Stimulated activated CD8-positive, alpha-beta memory T cell treated with anti-CD3 and anti-CD28 coated beads, Interleukin-12 subunit alpha, Interleukin-12 subunit beta, amount 100 ng/mL, for 4 hours (primary cell): ENCODE data around the gene FBXO34.
"Not testable (repeated sequence)": the region's sequence is repeated elsewhere in the genome, so short reads cannot be mapped to it uniquely, and the experiment has no call there.

Source experiments
- DNase-seq: peaks from one replicate; pipeline ENCODE4 v3.0.0-alpha.2; 2020; ENCODE audit warnings: low read depth

Gene FBXO34

GRCh38 chr14:55348766-55349453, 77.7 kb downstream of the FBXO34 start:
- DNase-seq, result no peak

GRCh38 chr14:55349565-55349964, 78.3 kb downstream of the FBXO34 start:
- no peak for DNase-seq

- DNase-seq, result no peak
These were observed 79.2 kb downstream of the FBXO34 start for GRCh38 chr14:55350461-55350860.

GRCh38 chr14:55351111-55351510, 79.9 kb downstream of the FBXO34 start:
- DNase-seq, result no peak

GRCh38 chr14:55352201-55352600, 81.0 kb downstream of the FBXO34 start:
- no peak for DNase-seq

- no peak for DNase-seq
These were observed 82.7 kb downstream of the FBXO34 start for GRCh38 chr14:55353686-55354467.

GRCh38 chr14:55354500-55354899, 83.3 kb downstream of the FBXO34 start:
- no peak for DNase-seq

- DNase-seq, result no peak
These were observed 84.7 kb downstream of the FBXO34 start for GRCh38 chr14:55355922-55356321.

GRCh38 chr14:55356913-55357312, 85.7 kb downstream of the FBXO34 start:
- no peak for DNase-seq

GRCh38 chr14:55359307-55359706, 88.1 kb downstream of the FBXO34 start:
- no peak for DNase-seq

GRCh38 chr14:55361190-55361589, 90.0 kb downstream of the FBXO34 start:
- no peak for DNase-seq

GRCh38 chr14:55366271-55366670, 95.0 kb downstream of the FBXO34 start:
- no peak for DNase-seq

- DNase-seq, result no peak
These were observed 99.7 kb downstream of the FBXO34 start for GRCh38 chr14:55370883-55371455.

GRCh38 chr14:55372423-55372822, 101.2 kb downstream of the FBXO34 start:
- no peak for DNase-seq

GRCh38 chr14:55372825-55373224, 101.6 kb downstream of the FBXO34 start:
- no peak for DNase-seq

- DNase-seq, result no peak
These were observed 102.8 kb downstream of the FBXO34 start for GRCh38 chr14:55373784-55374705.

- no peak for DNase-seq
These were observed 103.5 kb downstream of the FBXO34 start for GRCh38 chr14:55374771-55375170.

- no peak for DNase-seq
These were observed 106.0 kb downstream of the FBXO34 start for GRCh38 chr14:55377236-55377635.

GRCh38 chr14:55381040-55381439, 109.8 kb downstream of the FBXO34 start:
- no peak for DNase-seq

- no peak for DNase-seq
These were observed 110.3 kb downstream of the FBXO34 start for GRCh38 chr14:55381561-55381960.

GRCh38 chr14:55382483-55382882, 111.3 kb downstream of the FBXO34 start:
- no peak for DNase-seq

GRCh38 chr14:55383056-55383466, 111.8 kb downstream of the FBXO34 start:
- DNase-seq, result not testable (repeated sequence)
